PFSK-1 (cell line): ENCODE data around the gene TMEM163.

ENCODE experiments used
- FOXP2 ChIP-seq: optimal IDR thresholded peaks from 2 replicates; pipeline ENCODE3; 2011; ENCODE audit warnings: borderline replicate concordance, control low read depth, inconsistent platforms; ENCODE audit not compliant: insufficient read depth; ENCODE audit errors: extremely low read length, extremely low read depth
- POLR2AphosphoS5 ChIP-seq: IDR thresholded peaks from 2 replicates; pipeline ENCODE4 v1.6.1; 2012; ENCODE audit warnings: low read depth, mild to moderate bottlenecking, control low read depth, low read length, moderate library complexity
- REST ChIP-seq, 2 experiments: IDR thresholded peaks; 2 replicates each; pipeline versions ENCODE4 v1.6.1 to v1.8.0; 2011 to 2012; ENCODE audit warnings: low read depth in 2 of 2, low read length in 2 of 2, control low read depth in 1 of 2, inconsistent platforms in 1 of 2, mild to moderate bottlenecking in 1 of 2, moderate library complexity in 1 of 2; ENCODE audit not compliant: insufficient read depth in 1 of 2
- SIN3A ChIP-seq: IDR thresholded peaks from 2 replicates; pipeline ENCODE4 v1.6.1; 2012; ENCODE audit warnings: mild to moderate bottlenecking, low read length, moderate library complexity, borderline replicate concordance; ENCODE audit not compliant: insufficient read depth
- TAF1 ChIP-seq: IDR thresholded peaks from 2 replicates; pipeline ENCODE4 v1.6.1; 2012; ENCODE audit warnings: low read length, control low read depth, borderline replicate concordance; ENCODE audit not compliant: insufficient read depth

GRCh38 chr2:134690629-134691215 lies 28.1 kb downstream of the TMEM163 start:
- TF ChIP-seq REST (IDR thresholded peaks at IDR 0.05; ENCODE audit: insufficient read depth in 1 of 2, low read depth in 2 of 2, low read length in 2 of 2), result no peak
- no peak for TF ChIP-seq TAF1
- no peak for TF ChIP-seq POLR2AphosphoS5
- no peak for TF ChIP-seq SIN3A
- TF ChIP-seq FOXP2, result no peak
